Ishikawa (cell line): ENCODE data around the gene POLE4.

Experiments used
- CEBPB ChIP-seq: IDR thresholded peaks from 2 replicates; pipeline ENCODE4 v1.6.1; 2012
- CREB1 ChIP-seq: IDR thresholded peaks from 2 replicates; pipeline ENCODE4 v1.6.1; 2012; ENCODE audit warnings: low read depth
- FOXM1 ChIP-seq: IDR thresholded peaks from 2 replicates; pipeline ENCODE4 v1.6.1; 2012; ENCODE audit warnings: low read depth, borderline replicate concordance
- RAD21 ChIP-seq: IDR thresholded peaks from 2 replicates; pipeline ENCODE4 v1.6.1; 2012; ENCODE audit warnings: low read depth
- TCF12 ChIP-seq: IDR thresholded peaks from 2 replicates; pipeline ENCODE4 v1.6.1; 2012; ENCODE audit warnings: low read depth
- TEAD4 ChIP-seq: IDR thresholded peaks from 2 replicates; pipeline ENCODE4 v1.6.1; 2012
- ZBTB7A ChIP-seq: IDR thresholded peaks from 2 replicates; pipeline ENCODE4 v1.6.1; 2012; ENCODE audit warnings: low read depth
- TF ChIP-seq, protein P1 (sequence below): IDR thresholded peaks from 2 replicates; pipeline ENCODE4 v1.6.1; 2012
- TF ChIP-seq, protein P2 (sequence below): IDR thresholded peaks from 2 replicates; pipeline ENCODE4 v1.6.1; 2012; ENCODE audit warnings: low read depth, mild to moderate bottlenecking

DNA sequence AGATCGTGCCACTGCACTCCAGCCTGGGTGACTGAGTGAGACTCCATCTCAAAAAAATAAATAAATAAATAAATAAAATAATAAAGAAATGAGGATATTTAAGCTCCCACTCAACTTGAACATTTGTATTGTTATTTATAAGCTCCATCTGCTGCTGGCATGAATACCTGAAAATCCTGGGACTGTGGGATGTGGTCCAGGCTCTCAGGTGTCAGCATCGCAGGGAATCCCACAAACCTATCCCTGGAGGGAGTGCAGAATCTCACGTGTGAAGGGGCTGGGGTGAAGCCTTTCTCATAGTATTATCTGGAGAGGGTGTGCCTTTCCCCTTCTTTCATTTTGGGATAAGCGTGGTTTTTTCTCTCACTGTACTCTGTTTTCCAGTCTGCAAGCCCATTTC, 47.4 kb upstream of the POLE4 start:
- TF ChIP-seq FOXM1 (no peak), CREB1 (no peak), ZBTB7A (no peak), CEBPB (no peak), TEAD4 (no peak), RAD21 (no peak), TCF12 (no peak)
- TF ChIP-seq, protein P1, sequence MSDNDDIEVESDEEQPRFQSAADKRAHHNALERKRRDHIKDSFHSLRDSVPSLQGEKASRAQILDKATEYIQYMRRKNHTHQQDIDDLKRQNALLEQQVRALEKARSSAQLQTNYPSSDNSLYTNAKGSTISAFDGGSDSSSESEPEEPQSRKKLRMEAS, result no peak
- TF ChIP-seq, protein P2, sequence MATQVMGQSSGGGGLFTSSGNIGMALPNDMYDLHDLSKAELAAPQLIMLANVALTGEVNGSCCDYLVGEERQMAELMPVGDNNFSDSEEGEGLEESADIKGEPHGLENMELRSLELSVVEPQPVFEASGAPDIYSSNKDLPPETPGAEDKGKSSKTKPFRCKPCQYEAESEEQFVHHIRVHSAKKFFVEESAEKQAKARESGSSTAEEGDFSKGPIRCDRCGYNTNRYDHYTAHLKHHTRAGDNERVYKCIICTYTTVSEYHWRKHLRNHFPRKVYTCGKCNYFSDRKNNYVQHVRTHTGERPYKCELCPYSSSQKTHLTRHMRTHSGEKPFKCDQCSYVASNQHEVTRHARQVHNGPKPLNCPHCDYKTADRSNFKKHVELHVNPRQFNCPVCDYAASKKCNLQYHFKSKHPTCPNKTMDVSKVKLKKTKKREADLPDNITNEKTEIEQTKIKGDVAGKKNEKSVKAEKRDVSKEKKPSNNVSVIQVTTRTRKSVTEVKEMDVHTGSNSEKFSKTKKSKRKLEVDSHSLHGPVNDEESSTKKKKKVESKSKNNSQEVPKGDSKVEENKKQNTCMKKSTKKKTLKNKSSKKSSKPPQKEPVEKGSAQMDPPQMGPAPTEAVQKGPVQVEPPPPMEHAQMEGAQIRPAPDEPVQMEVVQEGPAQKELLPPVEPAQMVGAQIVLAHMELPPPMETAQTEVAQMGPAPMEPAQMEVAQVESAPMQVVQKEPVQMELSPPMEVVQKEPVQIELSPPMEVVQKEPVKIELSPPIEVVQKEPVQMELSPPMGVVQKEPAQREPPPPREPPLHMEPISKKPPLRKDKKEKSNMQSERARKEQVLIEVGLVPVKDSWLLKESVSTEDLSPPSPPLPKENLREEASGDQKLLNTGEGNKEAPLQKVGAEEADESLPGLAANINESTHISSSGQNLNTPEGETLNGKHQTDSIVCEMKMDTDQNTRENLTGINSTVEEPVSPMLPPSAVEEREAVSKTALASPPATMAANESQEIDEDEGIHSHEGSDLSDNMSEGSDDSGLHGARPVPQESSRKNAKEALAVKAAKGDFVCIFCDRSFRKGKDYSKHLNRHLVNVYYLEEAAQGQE, result no peak
